DND-41 (cell line): ENCODE data around the gene CLCN6.

Experiments
- ATAC-seq: fragments of 200-7000 bp; cut with Tn5 transposase; 3 replicates; pipeline ENCODE4 v1.9.1; 2021; ENCODE audit warnings: low read depth; ENCODE audit not compliant: insufficient read depth
- DNase-seq: peaks from one replicate; pipeline ENCODE4 v3.0.0-alpha.2; 2020
- H2AFZ ChIP-seq: 2 replicates; pipeline ENCODE4 v1.6.0; 2012; ENCODE audit warnings: low read depth, low read length
- H3K27ac ChIP-seq: 2 replicates; pipeline ENCODE4 v1.5.1; 2012; ENCODE audit warnings: low read length, inconsistent platforms
- H3K27me3 ChIP-seq: fragments of 200-600 bp; sonication (generic); 2 replicates; pipeline ENCODE4 v1.6.0; 2012; ENCODE audit warnings: low read length, mild to moderate bottlenecking, inconsistent platforms; ENCODE audit not compliant: insufficient read depth, poor library complexity
- H3K36me3 ChIP-seq: 2 replicates; pipeline ENCODE4 v1.5.1; 2012; ENCODE audit warnings: low read length, inconsistent platforms; ENCODE audit not compliant: insufficient read depth
- H3K4me1 ChIP-seq: 2 replicates; pipeline ENCODE4 v1.5.1; 2012; ENCODE audit warnings: mild to moderate bottlenecking, low read length; ENCODE audit not compliant: insufficient read depth
- H3K4me2 ChIP-seq: 2 replicates; pipeline ENCODE4 v1.6.0; 2012; ENCODE audit warnings: mild to moderate bottlenecking, moderate library complexity, low read length, inconsistent platforms; ENCODE audit not compliant: insufficient read depth
- H3K4me3 ChIP-seq, 2 experiments: fragments of 200-600 bp in 1 of 2; shearing (Covaris generic) in 1 of 2; 2 replicates each; pipeline ENCODE4 v1.5.1; 2012 to 2016; ENCODE audit warnings: inconsistent platforms in 2 of 2, low read length in 2 of 2, mild to moderate bottlenecking in 2 of 2, low read depth in 1 of 2, moderate library complexity in 1 of 2
- H3K79me2 ChIP-seq: 2 replicates; pipeline ENCODE4 v1.6.0; 2012; ENCODE audit warnings: low read length, inconsistent platforms; ENCODE audit not compliant: insufficient read depth
- H3K9ac ChIP-seq: 2 replicates; pipeline ENCODE4 v1.6.0; 2012; ENCODE audit warnings: low read depth, mild to moderate bottlenecking, inconsistent platforms, low read length, moderate library complexity
- H3K9me3 ChIP-seq: 2 replicates; pipeline ENCODE4 v1.5.1; 2012; ENCODE audit warnings: low read length, moderate library complexity, mild to moderate bottlenecking, inconsistent platforms; ENCODE audit not compliant: insufficient read depth, severe bottlenecking
- H4K20me1 ChIP-seq: 2 replicates; pipeline ENCODE4 v1.6.0; 2012; ENCODE audit warnings: low read length; ENCODE audit not compliant: insufficient read depth
- EZH2 ChIP-seq: IDR thresholded peaks from 3 replicates; pipeline ENCODE4 v1.6.1; 2012; ENCODE audit warnings: borderline replicate concordance, low read depth, mild to moderate bottlenecking, moderate library complexity, low read length, inconsistent platforms; ENCODE audit not compliant: severe bottlenecking
- TF ChIP-seq, protein P1 (sequence below): IDR thresholded peaks from 2 replicates; pipeline ENCODE4 v1.5.1; 2012; ENCODE audit warnings: borderline replicate concordance, low read length, moderate library complexity, mild to moderate bottlenecking; ENCODE audit not compliant: poor library complexity, severe bottlenecking; ENCODE audit errors: extremely low read depth

CLCN6 gene

DNA sequence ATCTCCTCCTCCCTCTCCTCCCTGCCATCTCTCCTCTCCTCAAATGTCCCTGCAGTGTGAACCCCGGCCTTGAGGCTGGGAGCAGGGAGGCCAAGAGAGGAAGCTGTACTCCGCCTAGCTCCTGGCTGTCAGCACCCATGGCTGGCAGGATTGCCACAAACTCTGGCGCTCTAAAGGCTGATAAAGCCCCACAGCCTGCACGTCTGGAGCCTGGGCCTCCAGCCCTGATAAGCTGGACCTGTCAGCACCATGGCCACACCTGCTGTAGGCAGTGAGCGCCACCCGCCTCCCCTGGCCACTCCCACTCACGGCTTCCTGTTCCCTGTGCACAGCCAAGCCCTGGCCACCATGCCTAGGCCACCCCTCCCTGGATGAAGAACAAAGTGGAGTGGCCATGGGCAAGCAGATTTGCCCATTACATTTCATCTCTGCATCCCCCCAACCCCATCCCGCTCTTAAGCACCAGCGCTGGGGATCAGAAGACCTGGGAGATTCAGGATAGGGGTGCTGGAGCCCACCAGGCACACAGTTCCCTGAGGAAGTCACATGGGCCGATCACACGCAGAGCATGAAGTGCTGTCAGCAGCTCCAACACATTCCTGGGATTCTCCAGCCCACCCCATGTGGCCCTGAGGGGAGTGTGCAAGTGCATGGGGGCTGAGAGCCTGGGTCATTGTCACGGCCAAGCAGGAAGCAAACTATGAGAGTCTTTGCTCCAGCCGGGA is 77.0 kb downstream of the CLCN6 start:
- DNase-seq, result no peak
- no peaks in the 10 kb centered on the region for H3K79me2 ChIP-seq
- ATAC-seq, result no peak
- peaks cover 13% of the 10 kb centered on the region; the same call in 1 of the 2 replicates for H4K20me1 ChIP-seq
- no peaks in the 10 kb centered on the region for H3K9me3 ChIP-seq
- H3K4me2 ChIP-seq, result no peak overlapping the region
- H3K4me3 ChIP-seq, result no peak overlapping the region
- no peak for TF ChIP-seq EZH2
- TF ChIP-seq, protein P1, sequence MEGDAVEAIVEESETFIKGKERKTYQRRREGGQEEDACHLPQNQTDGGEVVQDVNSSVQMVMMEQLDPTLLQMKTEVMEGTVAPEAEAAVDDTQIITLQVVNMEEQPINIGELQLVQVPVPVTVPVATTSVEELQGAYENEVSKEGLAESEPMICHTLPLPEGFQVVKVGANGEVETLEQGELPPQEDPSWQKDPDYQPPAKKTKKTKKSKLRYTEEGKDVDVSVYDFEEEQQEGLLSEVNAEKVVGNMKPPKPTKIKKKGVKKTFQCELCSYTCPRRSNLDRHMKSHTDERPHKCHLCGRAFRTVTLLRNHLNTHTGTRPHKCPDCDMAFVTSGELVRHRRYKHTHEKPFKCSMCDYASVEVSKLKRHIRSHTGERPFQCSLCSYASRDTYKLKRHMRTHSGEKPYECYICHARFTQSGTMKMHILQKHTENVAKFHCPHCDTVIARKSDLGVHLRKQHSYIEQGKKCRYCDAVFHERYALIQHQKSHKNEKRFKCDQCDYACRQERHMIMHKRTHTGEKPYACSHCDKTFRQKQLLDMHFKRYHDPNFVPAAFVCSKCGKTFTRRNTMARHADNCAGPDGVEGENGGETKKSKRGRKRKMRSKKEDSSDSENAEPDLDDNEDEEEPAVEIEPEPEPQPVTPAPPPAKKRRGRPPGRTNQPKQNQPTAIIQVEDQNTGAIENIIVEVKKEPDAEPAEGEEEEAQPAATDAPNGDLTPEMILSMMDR, result no peak
- H3K27ac ChIP-seq, result no peak overlapping the region
- no peaks in the 10 kb centered on the region for H3K4me1 ChIP-seq
- H3K27me3 ChIP-seq, result peaks cover 2% of the 10 kb centered on the region
- no peak overlapping the region for H2AFZ ChIP-seq
- H3K9ac ChIP-seq, result no peak overlapping the region
- no peaks in the 10 kb centered on the region for H3K36me3 ChIP-seq

DNA sequence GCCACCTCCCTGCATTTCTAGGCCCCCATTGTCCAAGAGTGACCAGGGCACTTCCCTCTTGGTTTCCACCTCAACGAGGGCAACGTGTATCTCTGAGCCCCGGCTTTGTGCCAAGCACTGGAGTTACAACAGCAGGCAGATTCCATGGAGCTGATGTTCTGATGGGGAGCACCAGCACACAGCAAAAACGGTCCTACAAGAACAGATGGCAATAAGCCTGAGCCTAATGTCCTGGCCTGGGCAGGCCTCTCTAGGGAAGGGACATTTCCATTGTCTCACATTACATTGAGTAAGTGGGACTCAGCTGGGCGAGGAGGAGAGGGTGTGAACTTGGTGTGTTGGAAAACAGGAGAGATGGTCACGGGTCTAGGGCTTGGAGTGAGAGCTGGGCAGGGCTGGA is 79.9 kb downstream of the CLCN6 start:
- TF ChIP-seq EZH2, result no peak
- TF ChIP-seq, protein P1, result no peak
- Histone ChIP-seq H3K4me1 (no peaks in the 10 kb centered on the region), H3K36me3 (no peaks in the 10 kb centered on the region), H3K9ac (no peak overlapping the region), H2AFZ (no peak overlapping the region), H3K4me2 (no peak overlapping the region), H3K27ac (no peak overlapping the region), H3K27me3 (peaks cover 2% of the 10 kb centered on the region), H3K9me3 (no peaks in the 10 kb centered on the region), H3K79me2 (no peaks in the 10 kb centered on the region), H3K4me3 (no peak overlapping the region), H4K20me1 (peaks cover 3% of the 10 kb centered on the region; the same call in 1 of the 2 replicates)
- no peak for DNase-seq
- ATAC-seq, result no peak

DNA sequence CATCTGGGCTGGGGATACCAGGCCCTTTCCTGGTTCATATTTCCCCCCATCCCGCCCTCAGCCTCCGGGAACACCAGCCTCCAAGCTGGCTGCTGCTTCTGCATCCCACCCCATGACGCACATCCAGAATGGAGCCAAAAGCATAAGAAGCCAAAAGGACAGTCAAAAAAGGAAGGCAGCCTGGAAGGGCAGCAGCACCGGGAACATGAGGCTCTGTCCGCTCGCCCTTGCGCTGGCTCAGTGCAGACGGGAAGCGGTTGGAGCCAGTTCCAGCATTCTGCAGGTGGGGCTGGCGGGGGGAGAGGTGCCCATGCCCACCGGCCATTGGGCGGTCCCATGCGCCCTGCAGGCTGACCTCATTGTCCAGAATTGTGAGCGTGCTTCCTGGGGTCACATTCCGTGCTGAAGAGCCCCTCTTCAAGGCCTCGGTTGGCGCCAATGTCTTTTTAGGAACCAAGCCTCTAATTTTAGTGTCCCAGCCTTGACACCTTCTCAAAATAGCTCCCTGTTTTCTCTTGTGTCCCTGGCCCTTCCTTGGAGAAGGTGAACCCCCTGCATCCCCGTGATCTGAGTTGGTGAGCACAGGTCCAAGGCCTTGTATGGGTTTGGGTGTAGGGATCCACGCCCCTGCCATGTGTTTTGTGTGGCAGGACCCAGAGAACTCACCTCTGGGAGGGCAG is 81.1 kb downstream of the CLCN6 start:
- no peak overlapping the region for H3K9ac ChIP-seq
- no peaks in the 10 kb centered on the region for H3K79me2 ChIP-seq
- H3K4me3 ChIP-seq, result no peak overlapping the region
- H3K27ac ChIP-seq, result no peak overlapping the region
- TF ChIP-seq, protein P1, result no peak
- no peak for TF ChIP-seq EZH2
- H3K36me3 ChIP-seq, result no peaks in the 10 kb centered on the region
- H2AFZ ChIP-seq, result no peak overlapping the region
- H3K9me3 ChIP-seq, result no peaks in the 10 kb centered on the region
- DNase-seq (no peak), ATAC-seq (no peak)
- peaks cover 3% of the 10 kb centered on the region; the same call in 1 of the 2 replicates for H4K20me1 ChIP-seq
- H3K4me1 ChIP-seq, result no peaks in the 10 kb centered on the region
- H3K27me3 ChIP-seq, result peaks cover under 1% of the 10 kb centered on the region
- H3K4me2 ChIP-seq, result no peak overlapping the region
